H9 (cell line): ENCODE measurements around the gene SAP30L. TPM values are rescaled to one million over a fixed set of nuclear protein-coding genes. Genes with fewer than 3 reads are reported as not detected.

ENCODE experiments used
- DNase-seq: peaks from one replicate; pipeline ENCODE4 v3.0.0-alpha.2; 2017
- H2AFZ ChIP-seq: one replicate; pipeline ENCODE4 v1.6.1; 2013; ENCODE audit warnings: mild to moderate bottlenecking, low read length, control low read depth, moderate library complexity
- H2AK5ac ChIP-seq: 2 replicates; pipeline ENCODE4 v1.6.1; 2013; ENCODE audit warnings: low read length, control low read depth, mixed read lengths; ENCODE audit not compliant: insufficient read length
- H2BK120ac ChIP-seq: one replicate; pipeline ENCODE4 v1.6.1; 2013; ENCODE audit warnings: low read depth, mild to moderate bottlenecking, low read length, control low read depth, inconsistent platforms; ENCODE audit not compliant: poor library complexity, severe bottlenecking
- H2BK12ac ChIP-seq: 2 replicates; pipeline ENCODE4 v1.6.1; 2013; ENCODE audit warnings: low read length, control low read depth, mixed read lengths, low read depth; ENCODE audit not compliant: insufficient read length
- H2BK15ac ChIP-seq: 2 replicates; pipeline ENCODE4 v1.6.1; 2013; ENCODE audit warnings: low read depth, low read length, control low read depth
- H2BK20ac ChIP-seq: one replicate; pipeline ENCODE4 v1.6.1; 2013; ENCODE audit warnings: low read depth, mild to moderate bottlenecking, low read length, control low read depth, inconsistent platforms; ENCODE audit not compliant: poor library complexity, severe bottlenecking
- H2BK5ac ChIP-seq: 2 replicates; pipeline ENCODE4 v1.6.1; 2013; ENCODE audit warnings: low read length, control low read depth, mixed read lengths; ENCODE audit not compliant: insufficient read length
- H3K14ac ChIP-seq: 2 replicates; pipeline ENCODE4 v1.6.1; 2013; ENCODE audit warnings: low read length, control low read depth; ENCODE audit not compliant: insufficient read depth
- H3K18ac ChIP-seq: 2 replicates; pipeline ENCODE4 v1.6.1; 2013; ENCODE audit warnings: low read depth, mild to moderate bottlenecking, mixed read lengths, low read length, control low read depth; ENCODE audit not compliant: insufficient read length
- H3K23ac ChIP-seq: 2 replicates; pipeline ENCODE4 v1.6.1; 2013; ENCODE audit warnings: low read length, control low read depth, mixed read lengths, low read depth; ENCODE audit not compliant: insufficient read length
- H3K23me2 ChIP-seq: 2 replicates; pipeline ENCODE4 v1.6.1; 2013; ENCODE audit warnings: low read depth, mild to moderate bottlenecking, mixed read lengths, low read length, control low read depth; ENCODE audit not compliant: insufficient read length, poor library complexity, severe bottlenecking
- H3K27ac ChIP-seq: 2 replicates; pipeline ENCODE4 v1.5.1; 2013; ENCODE audit warnings: low read length, control low read depth, mixed read lengths, low read depth; ENCODE audit not compliant: insufficient read length
- H3K27me3 ChIP-seq: 2 replicates; pipeline ENCODE4 v1.6.1; 2013; ENCODE audit warnings: low read length, control low read depth, inconsistent platforms; ENCODE audit not compliant: insufficient read depth
- H3K4ac ChIP-seq: 2 replicates; pipeline ENCODE4 v1.6.1; 2013; ENCODE audit warnings: low read depth, mild to moderate bottlenecking, control low read depth, inconsistent platforms, low read length, moderate library complexity
- H3K4me1 ChIP-seq: 2 replicates; pipeline ENCODE4 v1.6.1; 2013; ENCODE audit warnings: low read length, control low read depth, inconsistent platforms; ENCODE audit not compliant: insufficient read depth
- H3K4me2 ChIP-seq: 2 replicates; pipeline ENCODE4 v1.6.1; 2013; ENCODE audit warnings: low read length, control low read depth, mixed read lengths; ENCODE audit not compliant: insufficient read length, insufficient read depth
- H3K56ac ChIP-seq: 2 replicates; pipeline ENCODE4 v1.6.1; 2013; ENCODE audit warnings: low read depth, mild to moderate bottlenecking, mixed read lengths, low read length, control low read depth; ENCODE audit not compliant: insufficient read length
- H3K79me1 ChIP-seq: 2 replicates; pipeline ENCODE4 v1.6.1; 2013; ENCODE audit warnings: low read depth, mild to moderate bottlenecking, moderate library complexity, low read length, control low read depth, inconsistent platforms; ENCODE audit not compliant: insufficient read depth, poor library complexity, severe bottlenecking
- H3K79me2 ChIP-seq: 2 replicates; pipeline ENCODE4 v1.6.1; 2013; ENCODE audit warnings: low read length, control low read depth, inconsistent platforms; ENCODE audit not compliant: insufficient read depth
- H3K9ac ChIP-seq: 2 replicates; pipeline ENCODE4 v1.6.1; 2013; ENCODE audit warnings: low read length, control low read depth, mixed read lengths; ENCODE audit not compliant: insufficient read length; ENCODE audit errors: extremely low read depth
- H3K9me3 ChIP-seq: one replicate; pipeline ENCODE4 v1.6.1; 2013; ENCODE audit warnings: low read depth, low read length, inconsistent platforms; ENCODE audit not compliant: control insufficient read depth
- H3T11ph ChIP-seq: one replicate; pipeline ENCODE4 v1.6.1; 2013; ENCODE audit warnings: mild to moderate bottlenecking, low read length, control low read depth, inconsistent platforms
- H4K20me1 ChIP-seq: one replicate; pipeline ENCODE4 v1.6.1; 2013; ENCODE audit not compliant: control insufficient read depth, insufficient read length, insufficient read depth
- H4K5ac ChIP-seq: 2 replicates; pipeline ENCODE4 v1.6.1; 2013; ENCODE audit warnings: low read depth, mild to moderate bottlenecking, mixed read lengths, low read length, control low read depth; ENCODE audit not compliant: insufficient read length
- H4K8ac ChIP-seq: replicated peaks from 2 replicates; pipeline ENCODE4 v1.6.1; 2013; ENCODE audit warnings: low read length, control low read depth, mixed read lengths, low read depth; ENCODE audit not compliant: insufficient read length
- H4K91ac ChIP-seq: 2 replicates; pipeline ENCODE4 v1.6.1; 2013; ENCODE audit warnings: low read depth, mild to moderate bottlenecking, moderate library complexity, mixed read lengths, low read length, control low read depth; ENCODE audit not compliant: insufficient read length
- H3K27ac Mint-ChIP-seq, 3 experiments: 2 replicates in 2 of 3; 3 replicates in 1 of 3; pipeline ENCODE4 v1.8.0; 2020 to 2021; ENCODE audit warnings: mixed read lengths in 3 of 3, mild to moderate bottlenecking in 1 of 3, moderate library complexity in 1 of 3
- H3K27me3 Mint-ChIP-seq: 2 replicates; pipeline ENCODE4 v1.8.0; 2021; ENCODE audit warnings: low read depth, mild to moderate bottlenecking, moderate library complexity, mixed read lengths
- H3K36me3 Mint-ChIP-seq, 3 experiments: 2 replicates in 2 of 3; 3 replicates in 1 of 3; pipeline ENCODE4 v1.8.0; 2020 to 2021; ENCODE audit warnings: low read depth in 3 of 3, mixed read lengths in 3 of 3; ENCODE audit not compliant: insufficient read depth in 1 of 3
- H3K4me1 Mint-ChIP-seq, 2 experiments: 2 replicates each; pipeline ENCODE4 v1.8.0; 2020; ENCODE audit warnings: mixed read lengths in 2 of 2
- H3K4me3 Mint-ChIP-seq, 2 experiments: 2 replicates in 1 of 2; 3 replicates in 1 of 2; pipeline ENCODE4 v1.8.0; 2020 to 2021; ENCODE audit warnings: mild to moderate bottlenecking in 2 of 2, mixed read lengths in 2 of 2, moderate library complexity in 1 of 2
- H3K9me3 Mint-ChIP-seq, 2 experiments: 2 replicates in 1 of 2; 3 replicates in 1 of 2; pipeline ENCODE4 v1.8.0; 2020; ENCODE audit warnings: mild to moderate bottlenecking in 2 of 2, mixed read lengths in 2 of 2, moderate library complexity in 1 of 2
- CTCF ChIP-seq: fragments of 200-600 bp; sonication (generic); conservative IDR thresholded peaks from 3 replicates; pipeline ENCODE4 v1.8.0; 2021; ENCODE audit warnings: antibody characterized with exemption, mild to moderate bottlenecking
- WGBS: extraction: QIAGEN DNeasy Blood & Tissue Kit; methylation state at CpG from one replicate; pipeline ENCODE4 v1.1.7; 2013; ENCODE audit warnings: missing lambda C conversion rate, low lambda C conversion rate, mixed read lengths; ENCODE audit not compliant: insufficient read length; ENCODE audit errors: extremely low coverage; 5-methylcytosine and 5-hydroxymethylcytosine counted together
- total RNA-seq: library from RNA; stranded (reverse); gene quantifications from 2 replicates; pipeline ENCODE4 v1.2.1, GENCODE V29; 2021

SAP30L gene
- total RNA-seq, 1 experiment from 2014 or later: 25.0 TPM

GRCh38 chr5:154435226-154435625, 10.6 kb upstream of the SAP30L start:
- Histone ChIP-seq H2BK20ac (no peak overlapping the region), H3K23ac (no peak overlapping the region), H3K9ac (no peak overlapping the region), H2AK5ac (no peak overlapping the region), H3K4ac (no peak overlapping the region), H2BK12ac (no peak overlapping the region), H4K91ac (no peak overlapping the region), H2AFZ (no peak overlapping the region), H3K9me3 (no peaks in the 10 kb centered on the region), H3K23me2 (no peaks in the 10 kb centered on the region), H4K20me1 (no peaks in the 10 kb centered on the region), H3K4me1 (no peaks in the 10 kb centered on the region), H3K56ac (no peak overlapping the region), H2BK120ac (no peak overlapping the region), H3K18ac (no peak overlapping the region), H3K27me3 (no peaks in the 10 kb centered on the region), H3K79me2 (no peaks in the 10 kb centered on the region), H3K14ac (no peak overlapping the region), H3K4me2 (no peak overlapping the region), H4K8ac (no peak overlapping the region), H2BK15ac (no peak overlapping the region), H3K79me1 (no peaks in the 10 kb centered on the region), H3K27ac (no peak overlapping the region), H2BK5ac (no peak overlapping the region), H4K5ac (no peak overlapping the region), H3T11ph (no peak overlapping the region)
- no peaks in the 10 kb centered on the region for H3K4me1 Mint-ChIP-seq
- no peaks in the 10 kb centered on the region; the same call in 1 of the 2 replicates for H3K27me3 Mint-ChIP-seq
- no peak overlapping the region for H3K4me3 Mint-ChIP-seq
- WGBS: no CpG with 5 or more reads among the region's 3 CpGs
- DNase-seq: no peak
- H3K27ac Mint-ChIP-seq: no peak overlapping the region
- peaks cover 24 to 43% (median 29%) of the 10 kb centered on the region in 3 experiments for H3K36me3 Mint-ChIP-seq
- no peak for TF ChIP-seq CTCF
- peaks cover 3% of the 10 kb centered on the region in 2 experiments; a peak in 4 of 5 replicates for H3K9me3 Mint-ChIP-seq
